GM21367 (cell line): ENCODE data around the gene LLPH.

ENCODE experiments used
- ATAC-seq: cut with Tn5 transposase; IDR thresholded peaks from one replicate; pipeline ENCODE4 v1.9.1; 2021; ENCODE audit not compliant: unreplicated experiment

The LLPH gene

DNA sequence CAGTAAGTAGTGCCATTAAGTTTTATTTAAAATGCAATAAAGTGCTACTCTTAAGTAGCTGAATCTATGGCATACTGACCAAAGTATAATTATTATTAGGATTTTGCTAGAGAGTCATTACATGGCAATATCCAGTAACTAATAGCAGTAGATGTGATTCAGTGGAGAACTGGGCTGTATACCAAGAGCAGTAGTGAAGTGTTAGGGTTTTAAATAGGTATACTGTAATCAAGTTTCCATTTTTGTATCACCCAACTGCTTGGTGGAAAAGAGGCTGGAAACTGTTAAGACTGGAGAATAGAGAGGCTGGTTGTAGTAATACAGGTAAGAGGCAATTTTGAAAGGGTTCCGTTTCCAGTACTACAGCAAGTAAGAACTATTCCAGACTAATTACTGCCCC lies 13.3 kb upstream of the LLPH start:
- ATAC-seq: no peak

DNA sequence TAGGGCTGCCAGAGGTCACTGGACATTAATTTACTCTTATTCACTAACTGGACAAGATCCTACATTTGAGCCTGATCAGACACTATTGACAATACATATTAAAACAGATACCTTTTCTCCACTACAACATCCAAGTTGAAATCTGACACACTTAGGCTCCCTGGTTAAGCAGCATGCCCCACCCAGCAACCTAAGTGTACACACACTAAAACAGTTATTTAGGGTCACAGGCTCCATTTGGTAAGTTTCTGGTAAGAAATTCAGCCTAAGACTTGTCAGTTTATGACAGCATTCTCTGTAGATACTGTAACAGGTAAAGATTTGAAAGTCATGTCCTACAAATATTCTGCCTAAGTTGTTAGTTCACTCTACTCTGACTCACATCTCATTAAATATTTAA lies 12.3 kb upstream of the LLPH start:
- no peak for ATAC-seq

DNA sequence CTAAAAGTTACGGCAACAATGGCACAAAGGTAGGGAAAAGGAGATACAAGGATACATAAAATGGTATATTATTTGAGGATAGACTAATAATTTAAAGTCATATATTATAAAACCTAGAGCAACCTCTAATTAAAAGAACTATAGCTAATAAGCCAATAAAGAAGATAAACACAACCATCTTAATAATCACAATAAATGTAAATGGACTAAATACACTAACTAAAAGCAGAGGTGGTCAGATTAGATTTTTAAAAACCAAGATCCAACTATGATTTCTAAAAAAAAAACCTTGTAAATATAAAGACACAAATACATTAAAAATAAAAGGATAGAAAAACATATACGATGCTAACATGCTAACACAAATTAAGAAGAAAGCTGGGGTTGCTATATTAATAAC lies 10.7 kb upstream of the LLPH start:
- no peak for ATAC-seq

DNA sequence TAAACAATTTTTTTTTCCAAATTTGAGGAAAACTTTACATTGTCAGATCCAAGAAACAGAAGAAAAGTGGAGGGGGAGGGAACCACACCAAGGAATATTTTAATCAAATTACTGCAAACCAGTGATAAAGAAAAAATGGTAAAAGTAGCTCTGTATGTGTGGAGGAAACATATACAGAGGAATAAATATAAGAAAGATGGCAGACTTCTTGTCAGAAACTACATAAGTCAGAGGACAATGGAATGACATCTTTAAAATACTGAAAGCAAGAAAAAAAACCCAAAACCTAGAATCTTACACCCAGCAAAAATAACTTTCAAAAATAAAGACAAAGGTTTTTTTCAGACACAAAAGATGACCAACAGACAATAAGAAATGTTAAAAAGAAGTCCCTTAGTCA lies 10.2 kb upstream of the LLPH start:
- no peak for ATAC-seq

DNA sequence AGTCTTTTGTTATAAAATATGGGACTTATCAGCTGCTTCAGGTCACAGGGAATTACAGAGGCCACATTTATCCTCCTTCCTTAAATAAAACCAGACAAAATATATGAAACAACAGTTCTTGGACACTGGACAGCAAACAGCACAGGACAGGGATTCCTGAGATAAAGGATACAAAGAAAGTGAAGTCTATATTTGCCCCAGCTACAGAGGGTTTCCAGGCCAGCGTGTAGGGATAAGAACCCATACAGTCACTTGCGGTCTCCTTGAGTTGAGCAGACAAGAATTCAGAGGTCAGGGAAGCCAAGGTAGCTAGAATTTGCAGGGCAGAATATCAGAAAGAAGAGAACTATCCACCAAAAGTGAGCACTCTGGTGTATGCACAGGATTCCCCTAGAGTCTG lies 8.8 kb upstream of the LLPH start:
- ATAC-seq: no peak

DNA sequence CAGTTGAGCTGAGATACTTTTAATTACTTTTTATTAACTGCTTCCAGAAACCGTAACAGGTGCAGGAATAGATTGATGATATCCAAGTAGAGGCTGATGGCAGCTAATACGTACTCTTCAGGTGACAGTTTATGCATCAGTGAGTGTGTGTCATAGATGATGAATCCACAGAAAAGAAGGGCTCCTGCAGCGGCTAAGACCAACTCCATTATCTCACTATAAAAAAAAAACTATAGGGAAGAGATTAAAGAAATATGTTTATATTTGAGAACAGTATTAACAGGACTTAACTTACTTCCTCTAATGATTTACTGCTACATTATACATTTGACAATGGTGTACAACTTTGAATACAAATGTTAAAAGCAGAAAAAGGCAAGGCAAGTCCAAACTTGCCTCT lies 7.4 kb upstream of the LLPH start:
- no peak for ATAC-seq

DNA sequence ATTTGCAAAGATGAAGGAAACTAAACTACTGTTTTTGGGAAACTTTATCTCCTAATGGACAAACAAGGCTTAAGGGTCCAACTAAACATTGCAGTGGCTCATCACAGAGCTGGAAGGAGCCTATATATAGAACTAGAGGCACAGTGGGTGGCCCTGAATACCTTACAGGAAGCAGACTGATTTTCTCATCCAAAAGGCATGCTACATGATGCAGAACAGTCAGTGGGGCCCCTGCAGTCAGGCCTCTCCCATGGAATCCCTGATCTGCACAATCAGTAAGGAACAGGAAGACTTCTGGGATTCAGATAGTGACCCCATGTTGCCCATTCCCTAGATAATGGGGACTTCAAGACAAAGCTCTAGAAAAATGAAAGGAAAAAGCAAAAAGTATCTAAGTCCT lies 1.9 kb upstream of the LLPH start:
- no peak for ATAC-seq

DNA sequence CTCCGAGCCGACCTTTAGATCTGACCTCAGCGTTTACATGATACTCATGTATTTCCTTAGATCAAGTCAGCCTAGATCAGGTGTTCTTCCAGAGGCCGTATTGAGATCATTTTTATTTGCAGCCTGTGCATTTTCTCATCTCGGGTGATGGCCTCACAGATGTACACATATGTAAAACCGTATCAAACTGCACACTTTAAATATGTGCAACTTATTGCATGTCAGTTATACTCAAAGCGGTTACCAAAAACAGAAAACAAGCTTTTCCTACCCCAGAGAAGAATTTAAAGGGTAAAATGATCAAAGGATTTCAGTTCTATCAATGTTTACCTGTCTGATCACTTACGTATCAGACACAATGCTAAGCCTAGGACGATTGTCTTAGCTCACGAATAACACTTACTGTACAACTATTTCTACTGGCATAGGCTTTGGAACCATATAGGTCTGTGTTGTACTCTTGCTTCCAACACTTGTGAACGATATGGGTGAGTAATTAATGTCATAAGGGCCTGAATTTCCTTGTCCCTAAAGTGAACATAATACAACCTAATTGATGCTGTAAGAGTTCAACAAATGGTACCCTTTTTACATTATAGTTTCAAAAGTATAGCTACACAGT lies 628 bp upstream of the LLPH start:
- ATAC-seq: no peak

DNA sequence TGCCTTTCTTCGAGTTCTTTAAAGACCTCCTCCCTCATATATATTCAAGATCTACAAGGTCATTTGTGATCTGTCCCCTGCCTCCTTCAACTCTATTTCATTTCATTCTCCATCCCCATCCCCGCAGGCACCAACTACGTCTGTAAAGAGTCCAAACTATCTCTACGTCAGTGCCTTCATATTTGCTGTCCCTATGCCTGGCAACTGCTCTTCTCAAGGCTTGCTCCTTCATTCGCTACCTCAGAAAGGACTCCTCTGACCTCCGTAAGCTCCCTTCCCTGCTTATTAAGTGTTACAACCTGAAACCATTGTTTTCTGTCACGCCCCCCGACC lies 650 bp downstream of the LLPH start:
- no peak for ATAC-seq

DNA sequence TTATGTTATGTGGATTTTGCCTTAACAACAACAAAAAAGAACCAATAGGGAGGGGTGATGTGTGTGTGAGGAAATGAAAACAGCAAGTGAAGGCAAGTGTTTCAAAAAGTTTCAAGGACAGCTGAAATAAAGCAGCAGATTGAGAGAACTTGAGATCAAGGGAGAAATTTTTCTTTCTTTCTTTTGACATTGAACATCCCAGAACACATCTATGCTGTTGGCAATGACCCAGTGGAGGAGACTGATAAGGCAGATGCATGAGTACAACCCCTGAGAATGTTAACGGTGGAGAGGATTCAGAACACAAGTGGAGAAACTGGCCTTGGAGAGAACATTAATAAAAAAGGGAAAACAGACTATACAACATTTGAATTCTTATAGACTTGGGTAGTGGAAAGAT lies 2.9 kb downstream of the LLPH start:
- no peak for ATAC-seq

DNA sequence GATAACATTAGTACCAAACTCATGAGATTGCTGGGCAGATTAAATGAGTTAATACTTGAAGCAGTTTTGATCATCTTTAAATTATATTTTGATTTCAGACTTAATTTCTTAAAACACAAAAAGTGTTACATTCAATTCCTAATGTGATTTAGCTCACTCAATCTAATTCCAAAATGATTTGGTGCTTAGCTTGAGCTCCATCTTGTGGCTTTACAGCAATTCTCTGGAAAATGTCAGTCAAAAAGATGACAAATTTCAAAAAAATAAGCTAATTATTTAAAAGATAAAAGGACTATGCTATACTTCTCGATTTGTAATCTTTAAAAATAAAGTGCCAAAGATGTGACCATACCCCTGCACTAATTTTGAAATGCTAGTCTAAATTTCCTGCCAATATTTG lies 10.1 kb downstream of the LLPH start:
- ATAC-seq: no peak

DNA sequence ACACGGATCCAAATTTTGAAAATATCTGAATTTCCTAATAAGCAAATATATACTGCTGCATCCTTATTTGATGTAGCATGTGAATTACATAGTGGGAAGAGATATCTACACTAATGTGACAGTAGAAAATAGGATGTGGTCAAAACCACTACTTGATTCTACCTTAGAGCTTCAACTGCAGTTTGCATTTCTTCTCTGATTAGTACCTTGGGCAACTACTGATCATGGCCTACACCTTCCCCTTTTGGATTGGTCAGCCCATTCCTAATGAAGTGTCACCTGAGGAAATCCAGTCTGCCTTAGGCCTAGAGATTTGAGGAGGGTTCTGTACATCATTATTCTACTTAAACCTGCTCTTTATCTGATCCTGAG lies 10.7 kb downstream of the LLPH start:
- peak; percentile 69 for ATAC-seq

DNA sequence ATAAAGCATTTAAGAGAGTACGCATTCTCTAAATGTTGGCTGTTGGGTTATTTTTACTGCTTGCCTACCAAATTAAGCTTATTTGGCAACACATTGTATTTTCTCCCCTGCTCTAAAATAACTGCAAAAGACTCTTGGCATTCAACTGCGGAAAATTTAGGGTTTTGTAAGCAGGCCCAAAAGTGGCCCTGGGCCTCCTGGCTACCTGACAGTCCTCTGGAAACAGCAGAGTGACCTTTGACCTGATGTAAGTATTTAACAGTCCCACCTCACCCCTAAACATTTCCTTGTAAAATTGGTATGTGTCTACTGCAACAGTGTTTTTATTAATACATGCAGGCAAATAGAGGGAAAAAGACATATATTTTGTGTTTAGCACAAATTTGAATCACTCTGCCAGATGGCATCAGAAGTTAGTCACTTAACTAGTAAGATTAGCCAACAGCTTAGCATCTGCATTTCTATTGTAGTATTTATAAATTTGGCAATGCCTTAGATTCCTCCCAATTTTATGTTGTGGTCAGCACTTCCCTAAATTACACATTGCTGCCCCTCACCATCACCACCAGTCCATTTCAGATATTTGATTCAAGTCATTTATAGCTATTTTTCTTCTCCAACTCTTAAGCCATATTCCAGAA lies 11.2 kb downstream of the LLPH start:
- no peak for ATAC-seq

DNA sequence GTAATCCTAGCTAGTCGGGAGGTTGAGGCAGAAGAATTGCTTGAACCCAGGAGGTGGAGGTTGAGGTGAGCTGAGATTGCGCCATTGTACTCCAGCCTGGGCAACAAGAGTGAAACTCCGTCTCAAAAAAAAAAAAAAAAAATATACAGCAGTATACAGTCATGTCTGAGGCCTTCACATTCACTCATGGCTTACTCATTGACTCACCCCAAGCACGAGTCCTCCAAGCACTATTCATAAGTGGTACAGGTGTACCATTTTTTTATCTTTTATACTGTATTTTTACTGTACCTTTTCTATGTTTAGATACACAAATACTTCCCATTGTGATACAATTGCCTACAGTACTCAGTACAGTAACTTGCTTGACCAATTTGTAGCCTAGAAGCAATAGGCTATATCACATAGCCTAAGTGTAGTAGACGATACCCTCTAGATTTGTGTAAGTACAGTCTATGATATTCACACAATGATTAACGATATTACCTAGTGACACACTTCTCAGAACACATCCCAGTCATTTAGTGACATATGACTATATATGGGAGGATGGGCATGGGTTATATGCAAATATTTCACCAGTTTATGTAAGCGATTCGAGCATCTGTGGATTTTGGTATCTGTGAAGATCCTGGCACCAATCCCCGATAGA lies 12.2 kb downstream of the LLPH start:
- ATAC-seq: no peak

DNA sequence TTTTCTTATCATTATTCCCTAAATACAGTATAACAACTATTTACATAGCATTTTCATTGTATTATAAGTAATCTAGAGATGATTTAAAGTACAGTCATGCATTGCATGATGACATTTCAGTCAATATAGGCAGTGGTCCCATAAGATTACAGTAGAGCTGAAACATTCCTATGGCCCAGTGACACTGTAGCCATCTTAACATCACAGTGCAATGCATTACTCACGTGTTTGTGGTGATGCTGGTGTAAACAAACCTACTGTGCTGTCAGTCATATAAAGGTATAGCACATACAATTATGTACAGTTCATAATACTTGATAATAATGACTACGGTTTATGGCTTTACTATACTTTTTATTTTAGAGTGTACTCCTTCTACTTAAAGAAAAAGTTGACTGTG lies 13.3 kb downstream of the LLPH start:
- no peak for ATAC-seq

DNA sequence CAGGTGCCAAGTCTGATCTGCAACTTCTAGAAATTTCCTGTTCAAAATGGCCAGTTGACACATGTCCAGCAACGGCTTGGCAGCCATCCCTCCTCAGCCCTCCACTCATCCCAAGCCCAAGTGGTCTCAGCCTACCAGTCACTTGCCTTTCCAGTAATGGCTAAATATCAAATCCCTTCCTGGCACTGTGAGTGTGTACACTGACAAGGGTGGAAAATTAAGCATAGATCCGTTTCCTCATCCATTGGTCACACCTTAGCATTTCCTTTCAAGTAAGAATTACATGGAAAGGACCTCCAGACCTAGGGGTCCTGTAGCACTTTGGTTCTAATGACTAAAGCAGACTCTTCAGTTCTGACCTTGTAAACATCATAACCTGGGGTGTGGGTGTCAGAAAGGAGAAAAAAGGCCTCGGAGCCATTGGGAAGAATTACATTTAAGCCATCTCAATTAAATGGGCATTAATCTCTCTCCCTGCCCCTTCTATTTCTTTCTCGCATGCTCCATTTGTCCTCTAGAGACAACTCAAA lies 15.4 kb downstream of the LLPH start:
- ATAC-seq: no peak

DNA sequence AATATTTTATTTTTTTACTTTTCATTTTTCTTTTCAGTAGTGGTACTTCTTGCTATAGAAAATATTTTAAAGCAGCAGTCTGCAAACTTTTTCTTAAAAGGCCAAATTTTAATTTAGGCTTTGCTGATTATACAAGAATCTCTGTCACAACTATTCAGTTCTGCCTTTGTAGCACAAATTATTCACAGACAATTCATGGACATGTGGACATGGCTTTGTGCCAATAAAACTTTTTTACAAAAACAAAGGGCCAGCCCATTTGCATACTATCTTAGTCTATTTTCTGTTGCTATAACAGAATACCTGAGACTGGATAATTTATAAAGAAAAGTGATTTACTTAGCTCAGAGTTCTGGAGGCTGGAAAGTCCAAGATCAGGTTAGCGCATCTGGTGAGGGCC lies 17.1 kb downstream of the LLPH start:
- no peak for ATAC-seq

DNA sequence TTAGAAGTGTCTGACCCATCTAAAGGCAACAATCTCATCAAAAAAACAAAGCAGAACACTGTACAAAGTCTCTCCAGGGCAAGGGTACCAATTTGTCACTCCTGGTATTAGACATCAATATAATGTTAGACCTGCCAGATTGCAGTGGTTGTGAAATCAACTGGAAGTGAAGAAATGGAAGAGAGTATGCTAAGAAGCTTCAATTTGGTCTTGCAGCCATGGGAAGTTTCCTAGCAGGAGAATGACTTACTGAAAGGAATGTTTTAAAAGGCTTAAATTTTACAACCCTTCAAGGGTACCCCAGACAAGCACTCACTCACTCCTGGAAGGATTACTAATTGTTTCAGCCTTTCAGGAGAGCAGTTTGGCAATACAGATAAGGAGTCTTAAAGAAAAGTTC lies 18.9 kb downstream of the LLPH start:
- no peak for ATAC-seq

DNA sequence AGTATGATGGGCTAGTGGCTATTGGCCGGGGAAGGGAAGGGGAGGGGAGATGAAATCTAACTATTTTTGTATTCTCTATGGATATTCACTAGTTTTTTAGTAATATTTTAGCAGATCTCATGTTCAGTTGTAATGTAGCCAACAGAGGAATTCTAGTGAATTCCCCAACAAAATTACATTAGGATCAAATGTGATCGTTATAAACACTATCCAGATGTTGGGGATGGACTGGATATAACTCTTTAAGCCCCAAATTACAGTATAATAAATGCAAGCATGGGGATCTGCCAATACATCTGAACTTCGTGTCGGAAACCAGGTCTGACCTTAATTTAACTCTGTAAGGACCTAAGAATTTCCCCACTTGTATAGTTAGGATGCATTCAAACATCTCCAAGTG lies 21.5 kb downstream of the LLPH start:
- ATAC-seq: no peak

DNA sequence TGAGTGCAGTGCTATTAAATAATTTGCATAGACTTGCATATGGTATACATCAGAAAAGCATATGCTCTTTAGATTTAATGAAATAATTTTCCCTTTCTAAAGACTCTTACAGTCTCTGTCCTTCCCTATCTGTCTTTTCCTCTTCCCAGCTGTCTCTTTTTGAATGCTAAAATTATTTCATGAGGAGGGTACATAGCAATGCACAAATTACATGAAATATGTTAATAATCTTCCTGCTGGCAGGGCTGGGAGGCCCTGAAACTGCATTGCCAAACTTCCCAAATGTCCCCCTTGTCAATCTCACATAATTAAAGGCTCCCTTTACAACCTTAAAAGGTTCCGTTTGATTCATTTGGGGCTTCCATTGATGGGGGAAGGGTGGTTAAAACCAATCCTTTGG lies 22.2 kb downstream of the LLPH start:
- ATAC-seq: no peak

DNA sequence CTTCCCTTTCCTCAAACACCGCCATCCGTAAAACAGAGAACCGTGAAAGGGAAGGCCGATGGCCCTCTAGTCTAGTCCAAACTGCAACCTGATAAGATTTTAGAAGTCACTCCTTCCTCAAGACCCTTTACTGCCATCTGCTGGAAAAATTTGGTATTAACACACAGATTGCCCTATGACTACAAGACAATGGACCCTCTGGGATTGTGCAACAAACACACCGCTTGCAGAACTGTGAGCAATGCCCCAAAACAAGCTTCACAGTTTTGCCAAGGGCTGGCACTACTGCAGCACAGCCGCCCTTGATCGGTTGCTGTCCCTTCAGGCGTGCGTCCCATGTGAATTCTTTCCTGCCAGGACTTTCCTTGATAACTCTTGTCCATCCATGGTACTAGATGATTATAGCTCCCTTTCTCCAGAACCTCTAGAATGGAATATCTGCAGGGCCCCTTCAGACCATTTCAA lies 23.1 kb downstream of the LLPH start:
- ATAC-seq: peak; percentile 93

DNA sequence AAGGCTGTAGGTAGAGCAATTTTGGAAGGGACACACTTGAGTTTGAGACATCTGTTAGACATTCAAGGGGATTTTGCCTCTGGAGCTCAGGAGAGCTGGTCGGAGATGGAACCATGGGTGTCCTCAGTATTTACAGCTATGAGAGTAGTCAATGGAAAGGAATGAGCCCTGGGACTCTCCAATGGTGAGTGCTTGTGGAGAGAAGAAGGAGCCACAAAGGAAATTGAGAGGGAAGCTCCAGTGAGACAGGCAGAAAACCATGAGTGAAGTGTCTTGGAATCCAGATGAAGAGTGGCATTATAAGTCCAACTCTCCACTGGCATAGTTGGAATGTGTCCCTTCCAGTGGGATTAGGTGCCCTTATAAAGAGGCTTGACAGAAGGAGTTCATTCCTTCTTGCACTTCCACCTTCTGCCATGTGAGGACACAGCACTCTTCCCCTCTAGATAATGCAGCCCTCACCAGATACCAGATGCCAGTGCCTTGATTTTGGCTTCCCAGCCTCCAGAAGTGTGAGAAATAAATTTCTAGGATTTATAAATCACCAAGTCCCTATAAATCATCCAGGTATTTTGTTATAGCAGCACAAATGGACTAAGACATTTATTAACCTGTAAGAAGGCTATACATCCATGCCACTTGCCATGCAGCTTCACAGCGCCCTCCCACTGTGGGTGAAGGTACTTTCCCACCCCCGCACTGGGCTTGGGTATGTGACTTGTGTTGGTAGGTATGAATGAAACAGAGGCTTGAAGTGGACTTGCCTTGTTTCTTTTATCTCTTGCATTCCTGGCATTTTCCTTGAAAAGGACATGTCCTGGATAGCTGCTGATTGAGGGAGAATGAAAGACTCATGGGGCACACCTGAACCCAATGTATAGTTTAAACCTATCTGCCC lies 27.3 kb downstream of the LLPH start:
- no peak for ATAC-seq
